ENCODE data around the gene SNX4. TPM values are rescaled to one million over a fixed set of nuclear protein-coding genes. Genes with fewer than 3 reads are reported as not detected.

Gene SNX4
- total and polyA plus RNA-seq, 9 donors: 16.7 to 36.1 (median 31.8) TPM

DNA sequence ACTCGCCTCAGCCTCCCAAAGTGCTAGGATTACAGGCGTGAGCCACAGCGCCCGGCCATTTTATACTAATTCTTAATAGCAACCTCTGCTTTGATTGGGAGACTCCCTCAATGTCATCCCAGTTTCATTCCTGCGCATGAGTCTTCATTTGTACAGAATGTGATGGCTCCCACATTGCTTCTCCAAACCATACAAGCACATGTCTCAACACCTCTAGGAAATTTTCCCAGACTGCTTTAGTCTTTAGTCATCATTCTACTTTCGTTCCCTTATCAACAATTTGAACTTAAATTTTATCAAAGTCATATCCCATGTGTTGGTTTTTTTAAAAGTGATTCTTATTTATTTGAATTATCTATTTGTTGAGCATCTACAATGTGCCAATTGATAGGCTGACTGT is 58.1 kb downstream of the SNX4 start:
- no peaks in the 10 kb centered on the region for H3K4me1 ChIP-seq (ENCODE audit: insufficient read depth)
- H3K4me3 ChIP-seq: no peak overlapping the region
- no peaks in the 10 kb centered on the region for H3K9me3 ChIP-seq
- H3K36me3 ChIP-seq: no peaks in the 10 kb centered on the region
- no peaks in the 10 kb centered on the region for H3K27me3 ChIP-seq
- H3K27ac ChIP-seq: no peak overlapping the region
- WGBS, 3 donors: 92 to 95% (median 93%) methylated on average over 6 of the region's 6 CpGs
- TF ChIP-seq EP300 (IDR thresholded peaks at IDR 0.05): no peak
- TF ChIP-seq CTCF (IDR thresholded peaks at IDR 0.05): no peak
- no peak for TF ChIP-seq POLR2A (IDR thresholded peaks at IDR 0.05)
- DNase-seq: no peak
- intact Hi-C loops (cut with DNase I): no loop called here

GRCh38 chr3:125460233-125460632 is 59.8 kb downstream of the SNX4 start:
- H3K27me3 ChIP-seq: no peaks in the 10 kb centered on the region
- 33 to 55% (median 47%) methylated on average over 3 of the region's 3 CpGs for WGBS, 3 donors
- TF ChIP-seq POLR2A (IDR thresholded peaks at IDR 0.05) (no peak), CTCF (IDR thresholded peaks at IDR 0.05) (no peak), EP300 (IDR thresholded peaks at IDR 0.05) (no peak)
- H3K4me3 ChIP-seq: no peak overlapping the region
- H3K36me3 ChIP-seq: no peaks in the 10 kb centered on the region
- no peaks in the 10 kb centered on the region for H3K9me3 ChIP-seq
- no peak overlapping the region for H3K27ac ChIP-seq
- H3K4me1 ChIP-seq (ENCODE audit: insufficient read depth): no peaks in the 10 kb centered on the region
- intact Hi-C loops (cut with DNase I): no loop called here
- no peak for DNase-seq

DNA sequence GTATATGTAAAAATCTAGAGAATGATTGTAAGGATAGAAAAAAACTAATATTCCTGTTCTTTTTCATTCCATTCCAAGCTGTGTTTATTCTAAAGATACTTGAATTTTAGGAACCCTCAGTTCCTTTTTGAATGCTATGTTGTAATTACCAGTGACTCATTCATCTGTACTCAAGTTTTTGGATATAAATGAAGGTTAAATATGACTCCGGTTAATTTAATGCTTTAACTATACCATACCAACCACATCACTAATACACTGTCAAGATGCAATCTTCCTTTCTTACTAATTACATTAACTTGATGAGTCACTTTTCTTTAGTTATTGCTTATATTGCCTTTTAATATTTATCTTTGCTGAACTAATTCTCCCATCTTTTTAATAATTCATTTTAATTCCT is 76.1 kb downstream of the SNX4 start:
- Histone ChIP-seq H3K9me3 (no peaks in the 10 kb centered on the region), H3K4me3 (no peak overlapping the region), H3K27me3 (no peaks in the 10 kb centered on the region), H3K4me1 (ENCODE audit: insufficient read depth) (no peaks in the 10 kb centered on the region), H3K36me3 (peaks cover 2% of the 10 kb centered on the region), H3K27ac (no peak overlapping the region)
- TF ChIP-seq EP300 (IDR thresholded peaks at IDR 0.05): no peak
- no peak for TF ChIP-seq CTCF (IDR thresholded peaks at IDR 0.05)
- no peak for TF ChIP-seq POLR2A (IDR thresholded peaks at IDR 0.05)
- WGBS, 3 donors: 26 to 70% (median 36%) methylated on average over 1 of the region's 1 CpG
- intact Hi-C loops (cut with DNase I): loop anchor here in 1 of 4 donors (5.0 kb wide), 1 partner anchor 677 kb away; no protein-coding TSS in a partner anchor
- no peak for DNase-seq

DNA sequence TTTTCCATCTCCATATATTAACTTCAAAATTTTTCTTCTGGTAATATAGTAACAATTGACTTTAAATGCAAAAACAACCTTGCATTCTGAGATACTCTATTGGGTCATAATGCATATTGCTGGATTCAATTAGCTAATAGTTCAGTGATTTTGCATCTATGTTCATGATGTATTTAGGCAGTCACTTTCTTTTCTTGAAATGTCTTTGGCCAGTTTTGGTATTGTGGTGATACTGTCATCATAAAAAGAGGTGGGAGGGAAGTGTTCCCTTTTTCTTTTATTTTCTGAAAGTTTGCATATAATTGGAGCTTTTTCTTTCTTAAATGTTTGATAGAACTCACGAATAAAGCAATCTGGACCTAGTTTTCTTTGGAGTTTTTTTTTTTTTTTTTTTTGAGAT is 77.5 kb downstream of the SNX4 start:
- H3K4me1 ChIP-seq (ENCODE audit: insufficient read depth): no peaks in the 10 kb centered on the region
- no peak for DNase-seq
- H3K27ac ChIP-seq: no peak overlapping the region
- H3K9me3 ChIP-seq: no peaks in the 10 kb centered on the region
- peaks cover 2% of the 10 kb centered on the region for H3K36me3 ChIP-seq
- intact Hi-C loops (cut with DNase I): loop anchor here in 1 of 4 donors (5.0 kb wide), 1 partner anchor 675 kb away; no protein-coding TSS in a partner anchor
- WGBS, 3 donors: 94 to 98% (median 97%) methylated on average over 1 of the region's 1 CpG
- no peak overlapping the region for H3K4me3 ChIP-seq
- H3K27me3 ChIP-seq: no peaks in the 10 kb centered on the region
- TF ChIP-seq POLR2A (IDR thresholded peaks at IDR 0.05): no peak
- TF ChIP-seq CTCF (IDR thresholded peaks at IDR 0.05): no peak
- no peak for TF ChIP-seq EP300 (IDR thresholded peaks at IDR 0.05)
